ENCODE data around the gene TPH2. TPM values are rescaled to one million over a fixed set of nuclear protein-coding genes. Genes with fewer than 3 reads are reported as not detected.

TPH2 gene
- total and polyA plus RNA-seq, 9 of the 15 experiments (the other 6 are each of a cell fraction or from before 2014, with no cell fraction given), result 0.06 to 0.28 (median 0.14) TPM; not detected in 4

GRCh38 chr12:71942703-71943102 lies 4.1 kb downstream of the TPH2 start:
- DNase-seq (ENCODE audit: extremely low read depth in 1 of 4, low spot score in 3 of 4) (no peak), ATAC-seq (no peak), FAIRE-seq (no peak)
- Histone ChIP-seq H3K4me2 (ENCODE audit: insufficient read depth, low read length) (no peak overlapping the region), H2AFZ (ENCODE audit: low read depth, low read length) (no peak overlapping the region), H3K9ac (ENCODE audit: insufficient read depth in 1 of 2, low read depth in 2 of 2, low read length in 2 of 2) (no peak overlapping the region), H3K9me1 (ENCODE audit: control insufficient read depth, insufficient read depth, low read length) (no peaks in the 10 kb centered on the region), H3K4me3 (no peak overlapping the region), H3K27ac (ENCODE audit: extremely low read depth, low read depth, low read length) (no peak overlapping the region), H3K79me2 (ENCODE audit: control insufficient read depth, insufficient read depth, low read length) (no peaks in the 10 kb centered on the region), H3K36me3 (ENCODE audit: control insufficient read depth, insufficient read depth, low read length) (no peaks in the 10 kb centered on the region), H3K4me1 (replicated peaks in 1 of 2; ENCODE audit: control insufficient read depth in 2 of 2, insufficient read depth in 2 of 2, low read length in 2 of 2) (peaks cover 0 to 7% of the 10 kb centered on the region in 2 experiments; a peak in 2 of 5 replicates), H4K20me1 (replicated peaks; ENCODE audit: control insufficient read depth, insufficient read depth, low read length) (no peaks in the 10 kb centered on the region), H3K9me3 (replicated peaks; ENCODE audit: control insufficient read depth, insufficient read depth, low read depth, low read length) (no peaks in the 10 kb centered on the region), H3K27me3 (ENCODE audit: control insufficient read depth in 2 of 2, insufficient read depth in 2 of 2, low read length in 2 of 2) (no peaks in the 10 kb centered on the region; a peak in 1 of 5 replicates)
- no peak for TF ChIP-seq HDAC2 (IDR thresholded peaks at IDR 0.05)
- in situ Hi-C loops (cut with MboI) (no loop called here), intact Hi-C loops (cut with micrococcal nuclease) (loop anchor here (10.0 kb wide), 1 partner anchor 528 kb away; no protein-coding TSS in a partner anchor)
- POLR2A ChIA-PET, result interaction anchor here (1.0 to 1.6 kb wide), 5 partner anchors 8 to 19 kb away, joined by 3 to 5 read pairs (median 3); no protein-coding TSS in a partner anchor
- CTCF ChIA-PET (ENCODE audit: low intra/inter-chr PET ratio), result no interaction called here
- 14% methylated on average over 4 of the region's 4 CpGs for WGBS (ENCODE audit: insufficient coverage, low coverage, missing lambda C conversion rate)
- BruUV-seq (replicated peaks), result no TSS peak

- ATAC-seq (no peak), DNase-seq (ENCODE audit: extremely low read depth in 1 of 4, low spot score in 3 of 4) (no peak), FAIRE-seq (no peak)
- in situ Hi-C loops (cut with MboI), result no loop called here
- no TSS peak for BruUV-seq (replicated peaks)
- 10% methylated on average over 1 of the region's 1 CpG for WGBS (ENCODE audit: insufficient coverage, low coverage, missing lambda C conversion rate)
- no peak overlapping the region for H3K27ac ChIP-seq (ENCODE audit: extremely low read depth, low read depth, low read length)
- H2AFZ ChIP-seq (ENCODE audit: low read depth, low read length), result no peak overlapping the region
- no peak overlapping the region for H3K4me3 ChIP-seq
- no peak overlapping the region for H3K4me2 ChIP-seq (ENCODE audit: insufficient read depth, low read length)
- H3K79me2 ChIP-seq (ENCODE audit: control insufficient read depth, insufficient read depth, low read length), result no peaks in the 10 kb centered on the region
- H3K27me3 ChIP-seq (ENCODE audit: control insufficient read depth in 2 of 2, insufficient read depth in 2 of 2, low read length in 2 of 2), result no peaks in the 10 kb centered on the region; a peak in 2 of 5 replicates
- H3K4me1 ChIP-seq (replicated peaks in 1 of 2; ENCODE audit: control insufficient read depth in 2 of 2, insufficient read depth in 2 of 2, low read length in 2 of 2), result peaks cover 0 to 7% of the 10 kb centered on the region in 2 experiments; a peak in 2 of 5 replicates
- ChIA-PET POLR2A (interaction anchor here (0.6 kb wide), 1 partner anchor 10 kb away, joined by 5 read pairs; no protein-coding TSS in a partner anchor), CTCF (ENCODE audit: low intra/inter-chr PET ratio) (no interaction called here)
- H3K9me1 ChIP-seq (ENCODE audit: control insufficient read depth, insufficient read depth, low read length), result no peaks in the 10 kb centered on the region
- intact Hi-C loops (cut with micrococcal nuclease), result loop anchor here (10.0 kb wide), 1 partner anchor 530 kb away; no protein-coding TSS in a partner anchor
- TF ChIP-seq, protein P1, sequence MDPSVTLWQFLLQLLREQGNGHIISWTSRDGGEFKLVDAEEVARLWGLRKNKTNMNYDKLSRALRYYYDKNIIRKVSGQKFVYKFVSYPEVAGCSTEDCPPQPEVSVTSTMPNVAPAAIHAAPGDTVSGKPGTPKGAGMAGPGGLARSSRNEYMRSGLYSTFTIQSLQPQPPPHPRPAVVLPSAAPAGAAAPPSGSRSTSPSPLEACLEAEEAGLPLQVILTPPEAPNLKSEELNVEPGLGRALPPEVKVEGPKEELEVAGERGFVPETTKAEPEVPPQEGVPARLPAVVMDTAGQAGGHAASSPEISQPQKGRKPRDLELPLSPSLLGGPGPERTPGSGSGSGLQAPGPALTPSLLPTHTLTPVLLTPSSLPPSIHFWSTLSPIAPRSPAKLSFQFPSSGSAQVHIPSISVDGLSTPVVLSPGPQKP (CRISPR knock-in tag; IDR thresholded peaks at IDR 0.05), result no peak
- no peak for TF ChIP-seq HOMEZ (CRISPR knock-in tag; IDR thresholded peaks at IDR 0.05)
- no peak for TF ChIP-seq SMARCB1 (IDR thresholded peaks at IDR 0.05; ENCODE audit: insufficient read length, low read depth)
- no peak for TF ChIP-seq PHB2 (IDR thresholded peaks at IDR 0.05; ENCODE audit: low read depth)
- no peak for TF ChIP-seq ELF4 (CRISPR knock-in tag; IDR thresholded peaks at IDR 0.05)
- TF ChIP-seq STAT5B (CRISPR knock-in tag; IDR thresholded peaks at IDR 0.05), result no peak
- H3K9me3 ChIP-seq (replicated peaks; ENCODE audit: control insufficient read depth, insufficient read depth, low read depth, low read length), result no peaks in the 10 kb centered on the region
- H3K36me3 ChIP-seq (ENCODE audit: control insufficient read depth, insufficient read depth, low read length), result no peaks in the 10 kb centered on the region
- no peak overlapping the region for H3K9ac ChIP-seq (ENCODE audit: insufficient read depth in 1 of 2, low read depth in 2 of 2, low read length in 2 of 2)
- H4K20me1 ChIP-seq (replicated peaks; ENCODE audit: control insufficient read depth, insufficient read depth, low read length), result no peaks in the 10 kb centered on the region
Measured at GRCh38 chr12:71945121-71945520, 6.5 kb downstream of the TPH2 start.

Measured in K562 (cell line).